Measurements from ENCODE around the gene EIF2AK3.
A peak's percentile ranks its signal among the peaks of the same experiment; 100 is the strongest.
"Not testable (repeated sequence)": the region's sequence is repeated elsewhere in the genome, so short reads cannot be mapped to it uniquely, and the experiment has no call there.

EIF2AK3 gene

DNA sequence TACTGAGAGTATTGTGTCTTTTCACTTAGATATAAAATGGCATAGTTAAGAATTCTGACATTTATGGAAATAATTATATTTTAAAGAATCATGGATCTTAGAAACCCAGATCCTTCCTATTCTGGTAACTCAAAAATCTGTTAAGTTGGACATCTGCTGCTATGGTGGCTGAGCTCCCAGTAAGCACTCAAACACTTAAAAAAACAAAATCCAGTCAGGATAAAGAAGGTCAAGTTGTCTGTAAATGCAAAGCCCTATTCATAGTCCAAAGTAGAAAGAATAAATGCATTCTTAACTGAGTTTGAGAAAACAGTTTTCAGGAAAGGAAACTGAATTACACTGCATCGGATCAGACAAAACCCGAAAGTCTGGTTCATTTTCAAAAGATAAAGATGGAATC is 35.6 kb downstream of the EIF2AK3 start:
- DNase-seq, result no peak

DNA sequence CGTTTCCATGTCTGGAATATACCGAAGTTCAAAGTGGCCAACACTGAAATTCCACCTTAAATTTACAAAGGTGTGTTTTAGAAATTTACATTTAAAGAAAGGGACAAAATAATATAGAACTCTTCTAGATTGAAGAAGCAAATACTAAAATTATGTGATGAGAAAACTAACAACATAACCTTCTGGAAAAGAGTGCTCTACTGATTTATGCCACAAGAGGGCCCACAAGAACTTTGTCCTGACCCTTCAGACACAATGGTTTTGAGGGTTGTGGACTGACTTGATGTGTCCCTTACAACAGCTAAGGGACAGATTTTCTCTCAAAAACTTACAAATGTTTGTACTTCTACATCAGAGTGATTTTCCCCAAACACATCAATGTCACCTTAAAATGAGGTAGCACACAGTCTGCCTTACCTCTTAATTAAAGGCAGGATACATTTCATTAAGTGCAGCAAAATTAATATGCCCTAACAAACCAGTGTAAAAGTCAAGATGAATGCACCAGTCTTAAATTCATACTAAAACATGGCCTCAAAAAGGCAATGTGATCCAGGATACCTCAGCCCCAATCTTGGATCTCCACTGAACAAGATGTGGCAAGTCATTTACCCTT is 36.2 kb downstream of the EIF2AK3 start:
- peak; percentile 73 for DNase-seq

DNA sequence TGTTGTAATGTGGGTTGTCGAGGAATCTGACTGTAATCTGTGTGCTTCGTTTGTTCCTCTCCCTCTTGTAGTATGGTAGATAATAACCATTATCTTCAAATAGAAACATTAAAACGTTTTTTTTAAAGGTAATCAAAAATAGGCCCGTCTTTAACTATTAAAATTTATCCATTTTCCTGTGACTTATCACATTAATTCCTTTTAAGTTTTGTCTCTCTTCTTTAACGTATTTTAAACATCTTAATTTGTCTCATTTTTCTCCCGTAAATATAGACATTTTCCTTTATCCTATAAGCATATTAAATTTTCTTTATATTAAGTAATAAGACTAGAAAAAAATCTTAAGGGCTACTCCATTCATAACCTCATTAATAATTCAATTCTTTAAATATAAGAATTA is 41.3 kb downstream of the EIF2AK3 start:
- DNase-seq, result no peak

DNA sequence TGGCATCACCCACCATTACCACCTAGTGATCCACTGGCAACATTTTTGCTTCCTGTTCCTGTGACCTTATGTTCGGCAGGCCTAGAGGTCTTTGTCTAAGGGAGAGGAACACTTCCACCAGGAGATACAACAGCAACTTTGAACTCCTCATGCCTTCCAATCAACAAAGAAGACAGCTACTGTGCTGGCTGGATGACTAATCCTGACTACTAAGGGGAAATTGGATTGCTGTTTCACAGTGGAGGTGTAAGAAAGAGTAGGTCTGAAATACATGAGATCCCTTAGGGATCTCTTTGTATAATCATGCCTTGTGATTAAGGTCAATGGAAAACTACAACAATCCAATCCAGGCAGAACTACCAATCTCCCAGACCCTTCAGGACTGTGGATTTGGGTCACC is 45.2 kb downstream of the EIF2AK3 start:
- DNase-seq, result no peak

DNA sequence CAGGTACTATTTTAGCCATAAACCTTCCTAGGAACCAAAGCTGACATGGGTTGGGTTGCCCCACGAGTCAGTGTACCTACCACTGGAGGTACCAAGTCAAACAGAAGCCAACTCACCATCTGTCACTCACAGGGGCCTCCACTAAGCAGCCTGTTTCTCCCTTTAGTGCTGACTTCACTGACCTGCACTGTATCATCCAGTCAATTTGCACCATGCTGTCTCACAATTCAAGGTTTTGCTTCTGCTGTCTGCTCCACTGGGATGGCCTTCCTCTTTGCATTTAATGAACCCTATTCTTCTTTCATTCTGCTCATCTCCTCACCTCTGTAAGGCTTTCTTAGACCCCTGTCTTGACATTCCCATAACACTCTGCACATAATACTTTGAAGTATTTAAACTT is 47.2 kb downstream of the EIF2AK3 start:
- DNase-seq, result no peak

DNA sequence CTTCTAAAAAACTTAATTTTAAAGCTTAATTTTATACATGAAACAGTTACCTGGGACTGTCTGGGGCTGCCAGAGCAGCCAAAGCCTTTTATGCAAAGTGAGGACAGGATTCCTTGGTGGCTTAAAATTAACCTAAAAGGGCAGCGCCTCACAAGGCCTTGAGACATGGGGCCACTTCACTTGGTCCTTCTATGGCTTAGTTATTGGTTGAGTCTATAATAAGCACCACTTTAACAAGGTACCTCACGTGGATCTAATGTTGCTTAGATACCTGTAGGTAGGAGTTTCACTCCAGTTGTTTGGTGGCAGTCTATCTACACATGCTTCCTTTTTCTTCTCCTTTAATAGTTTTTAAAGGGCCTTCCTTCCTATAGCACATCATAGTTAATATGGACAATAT is 51.6 kb downstream of the EIF2AK3 start:
- no peak for DNase-seq

DNA sequence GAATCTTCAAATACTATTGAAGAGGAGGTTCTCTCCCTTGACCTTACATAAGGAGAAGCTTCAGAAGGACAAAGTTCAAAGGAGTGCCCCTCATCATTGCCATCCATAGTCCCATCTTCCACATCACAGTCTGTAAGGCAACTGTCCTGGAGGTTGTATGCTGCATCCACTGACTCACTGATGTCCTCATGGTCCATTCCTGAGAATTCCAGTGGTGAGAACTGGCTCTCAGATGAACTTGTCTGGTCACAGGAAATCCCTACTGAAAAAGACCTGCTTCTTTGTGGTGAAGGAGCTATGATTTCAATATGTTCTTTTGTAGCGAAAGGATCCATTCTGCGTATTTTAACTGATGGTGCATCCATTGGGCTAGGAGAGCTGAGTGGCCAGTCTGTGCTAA is 52.2 kb downstream of the EIF2AK3 start:
- DNase-seq, result no peak

DNA sequence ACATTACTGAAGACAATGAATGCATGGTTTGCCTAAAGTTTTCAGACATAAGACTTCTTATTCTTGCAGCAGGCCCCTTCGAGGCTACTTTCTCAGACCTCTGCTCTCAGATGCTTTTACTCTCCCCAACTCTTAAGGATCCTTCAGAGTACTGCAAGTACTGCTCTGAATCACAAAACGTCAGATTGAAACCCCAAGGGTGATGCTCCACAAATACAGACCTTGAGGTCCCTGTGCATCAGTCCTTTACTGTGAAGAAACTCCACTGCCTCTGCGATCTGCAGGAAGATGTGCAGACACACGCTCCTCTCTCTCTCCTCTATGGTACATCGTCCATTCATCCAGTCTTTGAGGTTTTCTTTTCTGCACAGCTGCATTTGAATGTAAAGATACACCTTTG is 52.8 kb downstream of the EIF2AK3 start:
- no peak for DNase-seq

DNA sequence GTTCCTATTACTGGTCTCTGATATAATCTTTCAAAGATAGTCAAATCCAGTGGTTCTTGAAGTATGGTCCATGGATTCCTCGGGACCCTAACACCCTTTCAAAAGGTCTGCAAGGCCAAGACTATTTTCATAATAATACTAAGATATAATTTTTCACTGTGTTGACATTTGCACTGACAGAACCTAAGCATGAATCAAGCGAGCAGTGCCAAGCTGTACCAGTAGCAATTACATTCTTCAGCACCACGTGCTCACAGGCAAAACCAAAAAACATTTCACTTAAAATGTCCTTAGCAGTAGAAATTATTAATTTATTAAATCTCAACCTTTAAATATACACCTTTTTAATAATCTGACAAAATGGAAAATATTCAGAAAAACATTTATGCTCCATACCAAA is 59.1 kb downstream of the EIF2AK3 start:
- no peak for DNase-seq

DNA sequence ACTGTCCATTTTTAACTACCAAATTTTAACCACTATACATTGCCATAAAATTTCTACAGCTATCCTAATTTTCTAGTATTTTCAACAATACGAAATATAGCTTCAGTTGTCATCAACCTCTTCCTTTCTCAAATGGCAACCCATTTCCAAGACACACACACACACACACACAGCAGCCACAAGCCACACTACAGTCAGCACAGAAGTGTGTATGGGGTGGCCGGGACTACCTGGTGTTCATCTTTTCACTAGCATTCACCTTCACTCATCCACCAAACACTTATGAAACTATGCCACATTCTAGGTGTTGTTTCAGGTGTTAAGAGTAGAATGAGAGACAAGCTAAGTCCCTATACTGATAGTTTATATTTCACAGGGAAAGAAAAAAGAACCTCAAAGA is 62.9 kb downstream of the EIF2AK3 start:
- no peak for DNase-seq

DNA sequence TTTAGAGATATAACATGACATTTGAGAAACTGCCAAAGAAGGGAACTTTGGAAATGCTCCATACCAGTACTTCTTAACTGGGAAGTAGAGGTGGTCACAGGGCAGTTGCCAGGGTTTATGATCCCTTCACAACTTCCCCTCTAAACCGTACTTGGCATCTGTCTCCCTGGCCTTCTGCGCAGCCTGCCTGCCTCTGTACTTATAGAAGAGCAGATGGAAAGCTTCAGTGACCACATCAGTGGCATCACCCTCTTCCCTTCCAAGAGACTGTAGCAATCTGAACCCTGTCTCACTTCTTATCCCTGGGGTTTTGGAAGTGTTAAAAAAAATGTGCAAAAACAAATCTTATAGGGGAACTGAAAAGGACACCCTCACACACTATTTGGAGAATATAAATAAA is 64.1 kb downstream of the EIF2AK3 start:
- DNase-seq, result no peak

DNA sequence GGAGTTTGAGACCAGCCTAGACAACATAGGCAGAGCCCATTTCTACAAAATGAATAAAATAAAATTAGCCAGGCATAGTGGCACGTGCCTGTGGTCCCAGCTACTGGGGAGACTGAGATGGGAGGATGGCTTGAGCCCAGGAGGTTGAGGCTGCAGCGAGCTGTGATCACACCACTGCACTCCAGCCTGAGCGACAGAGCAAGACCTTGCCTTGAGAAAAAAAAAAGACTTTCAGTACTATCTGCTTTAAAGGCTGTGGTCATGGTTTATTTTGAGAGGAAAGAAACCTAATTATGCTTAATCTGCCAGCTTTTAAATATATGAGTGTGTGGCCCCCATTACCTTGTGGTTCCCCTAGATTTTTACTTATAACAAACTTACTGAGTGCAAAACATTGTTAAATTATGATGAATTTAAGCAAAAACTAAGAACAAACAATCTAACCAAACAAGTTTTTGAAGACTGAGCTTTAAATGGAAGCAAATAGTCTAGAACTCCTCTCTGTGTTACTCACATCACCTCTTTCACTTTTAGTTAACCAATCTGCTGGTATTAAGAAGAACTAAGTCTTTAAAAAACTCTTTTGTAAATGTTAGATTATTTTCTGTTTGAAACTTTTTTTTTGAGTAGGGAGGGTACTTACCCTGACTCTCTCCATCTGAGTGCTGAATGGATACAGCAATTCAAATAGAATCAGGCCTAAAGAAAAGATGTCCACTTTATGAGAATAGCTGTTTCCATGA is 65.4 kb downstream of the EIF2AK3 start:
- DNase-seq, result no peak

DNA sequence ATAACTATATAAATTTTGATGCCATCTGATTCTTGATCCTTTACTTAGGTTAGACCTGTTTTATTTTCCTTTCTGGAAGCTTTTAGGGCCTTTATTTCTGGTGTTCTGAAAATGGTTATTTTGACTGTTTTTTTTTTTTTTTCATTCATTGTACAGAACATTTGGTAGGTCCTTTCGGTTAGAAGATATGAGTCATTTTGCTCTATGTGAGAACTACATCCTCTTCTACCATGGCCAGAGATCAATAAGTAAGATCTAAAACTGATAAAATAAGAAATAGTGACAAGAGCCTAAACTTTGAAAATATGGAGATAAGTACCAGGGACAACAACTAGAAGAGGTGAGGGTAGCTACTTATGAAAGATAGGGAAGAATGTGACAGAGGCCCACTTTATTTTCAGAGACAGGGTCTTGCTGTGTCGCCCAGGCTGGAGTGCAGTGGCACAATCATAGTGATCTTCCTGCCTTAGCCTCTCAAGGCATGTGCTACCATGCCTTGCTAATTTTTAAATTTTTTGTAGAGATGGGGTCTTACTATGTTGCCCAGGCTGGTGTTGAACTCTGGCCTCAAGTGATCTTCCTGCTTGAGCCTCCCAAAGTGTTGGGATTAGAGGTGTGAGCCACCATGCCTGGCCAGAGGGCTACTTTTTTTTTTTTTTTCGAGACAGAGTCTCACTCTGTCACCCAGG is 66.5 kb downstream of the EIF2AK3 start:
- DNase-seq, result no peak

DNA sequence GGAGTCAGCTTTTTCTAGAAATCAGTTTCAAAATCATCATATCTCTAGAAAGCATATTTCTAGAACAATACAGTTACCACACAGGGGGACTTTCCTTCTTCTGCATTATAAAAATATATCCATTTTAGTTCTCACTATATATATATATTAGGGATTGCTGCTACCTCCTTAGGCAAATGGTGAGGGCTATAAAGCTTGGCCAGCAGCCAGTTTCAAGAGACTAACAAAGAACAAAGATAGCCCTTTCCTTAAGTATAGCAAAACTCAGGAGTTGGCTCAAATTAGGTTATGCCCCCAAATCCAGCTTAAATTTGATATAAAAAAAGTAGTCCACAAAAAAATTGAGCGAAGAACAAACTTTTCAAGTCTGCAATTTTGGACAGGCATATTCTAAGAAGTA is 70.0 kb downstream of the EIF2AK3 start:
- no peak for DNase-seq

DNA sequence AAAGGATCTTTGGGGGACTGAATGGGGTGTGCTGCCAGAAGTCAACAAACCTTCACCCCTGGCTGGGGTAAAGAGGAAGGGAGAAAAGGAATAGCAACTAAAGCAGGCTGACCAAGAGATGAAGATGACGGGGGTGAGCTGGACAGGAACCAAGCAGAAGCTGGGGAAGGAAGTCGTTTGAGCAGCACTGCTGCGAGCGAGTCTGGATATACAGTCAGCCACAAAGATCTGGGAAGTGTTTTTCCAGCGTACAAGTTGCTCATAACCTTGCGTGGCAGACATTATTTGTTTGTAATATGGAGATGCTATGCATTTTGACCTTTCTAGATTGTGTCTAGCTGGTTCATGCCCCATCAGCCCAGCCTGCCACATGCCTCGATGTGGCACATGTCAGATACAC is 71.2 kb downstream of the EIF2AK3 start:
- no peak for DNase-seq

DNA sequence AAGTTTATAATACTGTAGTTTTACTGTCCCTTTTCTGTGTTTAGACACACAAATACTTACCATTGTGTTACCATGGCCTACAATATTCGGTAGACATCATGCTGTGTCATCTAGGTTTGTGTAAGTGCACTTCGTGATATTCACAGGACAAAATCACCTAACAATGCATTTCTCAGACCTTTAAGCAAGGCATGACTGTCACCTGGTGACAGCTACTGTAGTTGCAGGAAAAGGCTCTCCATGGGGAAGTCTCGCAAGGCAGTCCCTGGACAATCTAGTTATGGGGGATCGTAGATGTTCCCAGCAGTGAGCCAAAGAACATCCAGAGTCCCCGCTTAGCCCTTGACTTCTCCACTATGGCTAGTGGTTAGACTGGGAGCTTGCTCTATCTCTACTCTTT is 73.1 kb downstream of the EIF2AK3 start:
- DNase-seq, result no peak

DNA sequence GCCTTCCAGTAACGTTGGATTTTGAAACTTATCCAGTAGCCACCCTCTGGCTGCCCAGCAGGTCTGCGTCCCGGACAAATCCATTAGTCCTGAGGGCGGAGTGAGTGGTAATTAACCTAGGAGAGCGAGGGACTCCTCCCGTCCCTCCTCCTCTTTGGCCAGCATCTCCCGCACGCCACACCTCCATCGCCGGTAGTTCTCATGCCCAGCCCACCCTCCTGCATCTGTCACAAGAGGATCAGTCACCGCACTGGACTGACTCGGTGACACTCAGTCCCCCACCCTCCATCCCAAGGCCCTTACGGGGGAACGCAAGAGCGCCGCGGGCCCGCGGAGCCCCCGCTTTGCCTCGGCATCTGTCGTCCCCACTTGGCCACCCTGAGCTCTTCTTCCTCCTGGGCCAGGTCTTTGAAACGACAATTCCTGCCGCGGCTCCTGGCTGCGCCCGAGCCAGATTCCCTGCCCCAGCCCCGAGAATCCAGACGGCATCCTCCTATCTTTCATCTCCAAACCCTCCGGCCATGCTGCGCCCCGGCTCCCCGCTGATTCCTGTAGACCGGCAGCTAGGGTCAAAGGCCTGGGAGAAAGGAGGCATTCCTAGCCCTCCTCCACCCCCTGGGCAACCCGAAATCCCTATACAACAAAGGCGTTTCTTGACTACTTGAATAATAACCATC is 77.5 kb downstream of the EIF2AK3 start:
- DNase-seq, result no peak

DNA sequence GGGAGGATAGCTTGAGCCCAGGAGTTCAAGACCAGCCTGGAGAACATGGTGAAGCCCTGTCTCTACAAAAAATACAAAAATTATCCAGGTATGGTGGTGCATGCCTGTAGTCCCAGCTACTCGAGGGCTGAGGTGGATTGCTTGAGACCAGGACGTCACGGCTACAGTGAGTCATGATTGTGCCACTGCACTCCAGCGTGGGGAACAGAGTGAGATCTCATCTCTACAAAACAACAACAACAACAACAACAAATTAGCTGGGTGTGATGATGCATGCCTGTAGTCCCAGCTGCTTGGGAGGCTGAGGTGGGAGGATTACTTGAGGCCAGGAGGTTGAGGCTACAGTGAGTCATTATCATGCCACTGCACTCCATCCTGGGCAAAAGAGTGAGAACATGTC is 81.0 kb downstream of the EIF2AK3 start:
- DNase-seq, result not testable (repeated sequence)

DNA sequence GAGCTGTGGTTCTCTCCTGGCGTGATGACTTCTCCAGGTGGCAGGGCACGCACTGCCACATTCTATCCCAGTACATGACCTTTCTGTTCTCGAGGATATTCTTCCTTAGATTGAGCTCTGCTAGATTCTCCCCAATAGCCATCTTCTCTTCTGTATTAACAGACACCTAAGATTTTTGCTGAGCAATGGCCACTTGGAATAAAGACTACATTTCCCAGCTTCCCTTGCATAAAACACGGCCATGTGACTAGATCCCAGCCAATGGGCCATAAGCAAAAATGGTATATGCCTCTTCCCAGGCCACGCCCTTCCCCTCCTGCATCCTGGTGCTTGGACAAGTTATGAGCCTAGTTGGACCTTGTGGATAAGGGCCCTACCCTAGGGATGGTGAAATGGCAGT is 82.1 kb downstream of the EIF2AK3 start:
- DNase-seq, result no peak

DNA sequence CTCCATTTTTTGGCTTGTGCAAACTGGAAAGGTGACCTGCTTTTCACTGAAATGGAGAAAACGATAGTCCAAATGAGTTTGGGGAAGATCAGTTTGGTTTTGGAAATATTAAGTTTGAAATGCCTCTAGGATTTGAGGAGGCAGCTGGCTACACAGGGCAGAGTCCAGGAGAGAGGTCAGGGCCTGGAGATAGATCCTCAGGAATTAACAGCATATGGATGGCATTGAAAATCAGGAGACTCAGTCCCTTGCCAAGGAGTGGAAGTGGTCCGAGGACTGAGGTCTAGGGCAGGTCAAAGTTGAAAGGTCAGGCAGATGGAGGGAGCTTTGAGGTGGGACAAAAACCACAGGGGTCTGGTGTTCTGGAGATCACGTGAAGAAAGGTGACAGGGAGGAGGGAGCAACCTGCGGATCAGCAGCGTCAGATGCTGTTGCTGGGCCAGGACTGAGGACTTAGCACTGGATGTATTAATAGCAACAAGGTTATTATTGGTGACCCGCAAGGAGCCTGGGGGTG is 83.7 kb downstream of the EIF2AK3 start:
- DNase-seq, result no peak

DNA sequence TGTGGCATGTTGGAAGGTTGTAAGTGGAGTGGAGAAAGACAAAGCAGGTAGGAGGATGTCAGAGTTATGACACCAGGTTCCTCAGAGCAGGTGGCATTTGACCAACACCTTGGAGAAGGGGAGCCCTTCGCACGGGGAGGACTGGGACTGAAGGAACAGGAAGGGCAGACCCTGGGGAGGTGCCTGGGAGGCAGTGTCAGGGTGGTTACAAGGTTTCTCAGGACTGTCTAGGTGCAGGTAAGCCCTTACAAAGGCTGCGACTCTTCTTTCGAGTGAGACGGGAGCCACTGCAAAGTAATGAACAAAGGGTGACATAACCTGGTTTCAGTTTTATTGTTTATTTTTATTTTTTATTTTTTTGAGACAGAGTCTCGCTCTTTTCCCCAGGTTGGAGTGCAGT is 84.6 kb downstream of the EIF2AK3 start:
- no peak for DNase-seq

DNA sequence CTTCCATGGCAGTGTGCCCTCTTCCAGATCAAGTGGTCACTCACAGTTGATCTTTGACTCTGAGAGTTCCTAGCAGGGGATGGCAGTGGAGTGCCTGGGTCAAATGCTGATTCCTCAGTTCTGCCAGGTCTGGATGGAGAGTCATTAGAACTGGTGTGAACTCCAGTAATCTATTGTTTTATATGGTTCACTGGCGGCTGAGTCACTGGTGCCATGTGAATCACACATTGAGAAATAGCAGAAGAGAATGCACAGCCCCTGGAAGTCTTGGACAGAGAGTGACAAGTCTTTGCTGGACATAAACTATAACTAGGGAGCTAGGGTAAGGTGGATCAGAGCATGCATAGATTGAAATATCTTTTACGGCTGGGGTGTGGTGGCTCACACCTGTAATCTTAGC is 86.9 kb downstream of the EIF2AK3 start:
- no peak for DNase-seq

DNA sequence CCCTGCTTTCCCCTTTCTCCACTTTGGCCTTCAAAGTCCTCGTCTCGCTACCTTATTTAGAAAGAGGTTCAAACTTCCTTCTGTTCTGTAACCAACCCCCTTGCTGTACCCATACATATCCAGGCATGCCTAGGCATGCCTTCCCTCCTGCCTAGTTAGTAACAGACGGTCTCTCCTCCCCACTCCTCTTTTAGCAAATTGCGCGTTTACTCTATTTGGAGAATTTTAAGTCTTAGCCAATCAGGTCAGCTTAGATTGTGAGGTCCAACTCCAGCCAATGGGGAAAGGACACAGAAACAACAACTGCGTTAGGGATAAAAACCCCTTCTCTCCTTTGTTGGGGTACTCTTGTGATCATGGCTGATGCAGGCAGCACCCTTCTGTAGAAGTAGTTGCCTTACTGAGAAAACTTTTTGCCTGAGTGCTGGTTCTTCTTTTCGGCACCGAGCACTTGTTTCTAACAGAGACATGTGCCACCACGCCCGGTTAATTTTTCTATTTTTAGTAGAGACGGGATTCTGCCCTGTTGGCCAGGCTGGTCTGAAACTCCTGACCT is 88.8 kb downstream of the EIF2AK3 start:
- DNase-seq, result no peak
